Measurements from ENCODE around the gene TBCK. TPM values are rescaled to one million over a fixed set of nuclear protein-coding genes. Genes with fewer than 3 reads are reported as not detected.

TBCK gene
- total and polyA plus RNA-seq, 10 donors, result 6.7 to 61.3 (median 44.7) TPM

- 94 to 100% (median 96%) methylated on average over 1 of the region's 1 CpG for WGBS, 5 donors
- Histone ChIP-seq H3K9me3 (peaks cover 6 to 75% (median 33%) of the 10 kb centered on the region in 8 donors), H3K36me3 (no peaks in the 10 kb centered on the region), H3K27me3 (replicated peaks in 1 of 7) (no peaks in the 10 kb centered on the region), H3K27ac (no peak overlapping the region), H3K4me1 (no peaks in the 10 kb centered on the region), H3K4me3 (no peak overlapping the region)
- intact Hi-C loops (cut with DNase I; ENCODE audit: low total_unique reads), result no loop called here
- TF ChIP-seq, protein P1, sequence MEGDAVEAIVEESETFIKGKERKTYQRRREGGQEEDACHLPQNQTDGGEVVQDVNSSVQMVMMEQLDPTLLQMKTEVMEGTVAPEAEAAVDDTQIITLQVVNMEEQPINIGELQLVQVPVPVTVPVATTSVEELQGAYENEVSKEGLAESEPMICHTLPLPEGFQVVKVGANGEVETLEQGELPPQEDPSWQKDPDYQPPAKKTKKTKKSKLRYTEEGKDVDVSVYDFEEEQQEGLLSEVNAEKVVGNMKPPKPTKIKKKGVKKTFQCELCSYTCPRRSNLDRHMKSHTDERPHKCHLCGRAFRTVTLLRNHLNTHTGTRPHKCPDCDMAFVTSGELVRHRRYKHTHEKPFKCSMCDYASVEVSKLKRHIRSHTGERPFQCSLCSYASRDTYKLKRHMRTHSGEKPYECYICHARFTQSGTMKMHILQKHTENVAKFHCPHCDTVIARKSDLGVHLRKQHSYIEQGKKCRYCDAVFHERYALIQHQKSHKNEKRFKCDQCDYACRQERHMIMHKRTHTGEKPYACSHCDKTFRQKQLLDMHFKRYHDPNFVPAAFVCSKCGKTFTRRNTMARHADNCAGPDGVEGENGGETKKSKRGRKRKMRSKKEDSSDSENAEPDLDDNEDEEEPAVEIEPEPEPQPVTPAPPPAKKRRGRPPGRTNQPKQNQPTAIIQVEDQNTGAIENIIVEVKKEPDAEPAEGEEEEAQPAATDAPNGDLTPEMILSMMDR (IDR thresholded peaks at IDR 0.05 in 8 of 11, conservative IDR thresholded peaks at IDR 0.05 in 3 of 11), result no peak
- TF ChIP-seq POLR2AphosphoS5 (IDR thresholded peaks at IDR 0.05) (no peak), POLR2A (IDR thresholded peaks at IDR 0.05) (no peak)
- no peak for DNase-seq
Observed at GRCh38 chr4:106011387-106011786, 304.6 kb downstream of the TBCK start.

DNA sequence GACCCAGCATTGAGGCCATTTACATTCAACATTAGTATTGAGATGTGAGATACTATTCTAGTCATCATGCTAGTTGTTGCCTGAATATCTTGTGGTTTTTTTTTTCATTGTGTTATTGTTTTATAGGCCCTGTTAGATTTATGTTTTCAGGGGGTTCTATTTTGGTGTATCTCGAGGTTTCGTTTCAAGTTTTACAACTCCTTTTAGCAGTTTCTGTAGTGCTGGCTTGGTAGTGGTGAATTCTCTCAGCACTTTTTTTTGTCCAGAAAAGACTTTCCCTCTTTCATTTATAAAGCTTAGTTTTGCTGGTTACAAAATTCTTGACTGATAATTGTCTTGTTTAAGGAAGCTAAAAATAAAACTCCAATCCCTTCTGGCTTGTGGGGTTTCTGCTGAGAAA lies 305.2 kb downstream of the TBCK start:
- intact Hi-C loops (cut with DNase I; ENCODE audit: low total_unique reads), result no loop called here
- WGBS, 5 donors, result 88 to 96% (median 91%) methylated on average over 2 of the region's 2 CpGs
- DNase-seq, result no peak

DNA sequence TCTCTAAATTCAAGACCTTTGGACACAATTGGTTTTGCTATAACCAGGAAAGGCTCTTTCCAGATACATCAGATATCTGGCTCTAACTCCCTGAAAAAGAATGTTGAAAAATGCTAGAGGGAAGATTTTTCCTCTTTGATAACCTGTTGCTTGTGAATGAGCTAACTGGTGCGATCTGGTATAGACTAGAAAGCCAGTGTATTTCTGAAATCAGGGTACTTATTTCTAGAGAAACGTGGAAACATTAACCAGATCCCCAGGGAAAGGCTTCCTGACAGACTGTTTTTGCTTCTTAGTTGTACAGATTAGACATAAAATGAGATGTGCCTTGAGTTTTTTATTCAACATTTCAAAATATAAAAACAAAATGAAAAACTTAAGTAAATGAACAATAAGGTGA lies 313.0 kb downstream of the TBCK start:
- whole genome bisulfite sequencing, 5 donors, result 74 to 90% (median 88%) methylated on average over 2 of the region's 2 CpGs
- Histone ChIP-seq H3K27me3 (replicated peaks in 1 of 7) (no peaks in the 10 kb centered on the region), H3K27ac (no peak overlapping the region), H3K36me3 (no peaks in the 10 kb centered on the region), H3K9me3 (peaks cover 0 to 10% (median 0%) of the 10 kb centered on the region in 8 donors), H3K4me3 (no peak overlapping the region), H3K4me1 (no peaks in the 10 kb centered on the region)
- intact Hi-C loops (cut with DNase I; ENCODE audit: low total_unique reads), result no loop called here
- DNase-seq, result no peak
- TF ChIP-seq, protein P1 (IDR thresholded peaks at IDR 0.05 in 8 of 11, conservative IDR thresholded peaks at IDR 0.05 in 3 of 11), result no peak
- TF ChIP-seq POLR2AphosphoS5 (IDR thresholded peaks at IDR 0.05) (no peak), POLR2A (IDR thresholded peaks at IDR 0.05) (no peak)

More for the DNA sequence above, 305.2 kb downstream of the TBCK start:
- Histone ChIP-seq H3K36me3 (no peaks in the 10 kb centered on the region), H3K4me1 (no peaks in the 10 kb centered on the region), H3K9me3 (peaks cover 6 to 75% (median 33%) of the 10 kb centered on the region in 8 donors), H3K27ac (no peak overlapping the region), H3K27me3 (replicated peaks in 1 of 7) (no peaks in the 10 kb centered on the region), H3K4me3 (no peak overlapping the region)
- TF ChIP-seq POLR2A (IDR thresholded peaks at IDR 0.05) (no peak), POLR2AphosphoS5 (IDR thresholded peaks at IDR 0.05) (no peak)
- TF ChIP-seq, protein P1 (IDR thresholded peaks at IDR 0.05 in 8 of 11, conservative IDR thresholded peaks at IDR 0.05 in 3 of 11), result no peak

DNA sequence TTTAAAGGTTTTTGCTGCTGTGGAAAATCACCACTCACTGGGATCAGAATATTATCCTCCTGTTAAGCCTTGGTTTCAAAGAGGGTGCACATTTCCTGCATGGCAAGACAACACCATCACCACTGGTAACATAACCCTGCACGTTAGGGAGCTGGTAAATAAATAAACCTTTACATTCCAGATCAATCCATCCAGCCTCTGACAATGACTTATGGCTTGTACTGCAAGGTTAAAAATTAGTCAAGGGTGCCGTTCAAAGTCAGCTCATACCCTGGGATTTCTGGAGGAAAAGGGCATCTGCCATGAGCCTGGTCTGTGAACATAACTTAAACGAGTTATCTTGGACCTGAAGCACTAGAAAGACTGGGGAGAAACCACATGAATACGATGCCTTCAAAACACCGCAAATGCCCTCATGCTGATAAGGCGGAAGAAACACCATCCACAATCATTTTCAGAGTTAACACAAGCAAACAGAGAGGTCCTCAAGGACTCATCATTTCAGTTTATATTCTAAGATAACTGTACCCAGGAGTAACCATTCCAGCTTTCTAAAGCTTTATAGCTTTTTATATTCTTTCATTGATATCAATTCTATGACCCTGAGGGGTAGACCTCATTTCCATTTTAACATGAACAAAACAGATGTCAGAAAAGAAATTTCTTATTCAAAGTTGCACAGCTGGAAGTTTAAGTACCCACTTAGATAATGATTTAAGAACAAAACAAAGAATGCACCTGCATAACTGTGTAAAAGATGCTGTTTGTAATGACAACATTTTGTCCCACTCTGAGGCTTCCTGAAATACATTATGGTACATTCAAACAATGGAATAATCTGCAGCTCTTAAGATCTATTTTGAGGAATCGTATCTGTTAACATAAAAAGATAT lies 317.6 kb downstream of the TBCK start:
- no peaks in the 10 kb centered on the region for H3K36me3 ChIP-seq
- no peak overlapping the region for H3K27ac ChIP-seq
- H3K4me3 ChIP-seq, result no peak overlapping the region
- WGBS, 5 donors, result 79 to 90% (median 88%) methylated on average over 7 of the region's 7 CpGs
- no peaks in the 10 kb centered on the region for H3K4me1 ChIP-seq
- intact Hi-C loops (cut with DNase I; ENCODE audit: low total_unique reads), result no loop called here
- TF ChIP-seq POLR2A (IDR thresholded peaks at IDR 0.05) (no peak), POLR2AphosphoS5 (IDR thresholded peaks at IDR 0.05) (no peak)
- TF ChIP-seq, protein P1 (IDR thresholded peaks at IDR 0.05 in 8 of 11, conservative IDR thresholded peaks at IDR 0.05 in 3 of 11), result no peak
- no peak for DNase-seq
- H3K9me3 ChIP-seq, result no peaks in the 10 kb centered on the region
- no peaks in the 10 kb centered on the region for H3K27me3 ChIP-seq (replicated peaks in 1 of 7)

Measured in spleen (tissue), 11 donors.